Measurements from ENCODE around the gene SMCO2. TPM values are rescaled to one million over a fixed set of nuclear protein-coding genes. Genes with fewer than 3 reads are reported as not detected.
A peak's percentile ranks its signal among the peaks of the same experiment; 100 is the strongest.

Gene SMCO2
- total and polyA plus RNA-seq, 2 of the 4 experiments (the other 2 are of a cell fraction): 0.19 TPM; not detected in 1

- DNase-seq (no peak), ATAC-seq (ENCODE audit: low read depth) (no peak)
- H2BK120ac ChIP-seq (ENCODE audit: low read depth, low read length): no peak overlapping the region
- 0 out of 2 replicates have a peak overlapping the region, but pooled peaks have one; percentile 52 for H3K14ac ChIP-seq (replicated peaks; ENCODE audit: low read depth, low read length)
- H2BK20ac ChIP-seq (ENCODE audit: low read depth, low read length): no peak overlapping the region
- in situ Hi-C loops (cut with MboI; ENCODE audit: low sequenced_read_pairs): no loop called here
- intact Hi-C loops (cut with micrococcal nuclease): no loop called here
- CTCF ChIA-PET: interaction anchor here (1.0 kb wide), 1 partner anchor 79 kb away, joined by 4 read pairs; no protein-coding TSS in a partner anchor
- POLR2A ChIA-PET (ENCODE audit: unreplicated experiment): no interaction called here
- dilution Hi-C loops (cut with HindIII; ENCODE audit: low sequenced_read_pairs, unreplicated experiment): no loop called here
- H3K4ac ChIP-seq (ENCODE audit: low read depth, low read length): no peak overlapping the region
- no peaks in the 10 kb centered on the region for H3K79me1 ChIP-seq (ENCODE audit: low read depth in 1 of 2, low read length in 2 of 2)
- no TSS peak for BruUV-seq (replicated peaks)
- WGBS, 2 experiments (ENCODE audit: extremely low coverage in 2 of 2, insufficient read length in 1 of 2): 88% methylated on average over 4 of the region's 7 CpGs; no CpG with 5 or more reads in 1 of the 2 experiments
- H3K18ac ChIP-seq (ENCODE audit: low read depth, low read length): no peak overlapping the region
- no peak overlapping the region for H2AK9ac ChIP-seq (replicated peaks; ENCODE audit: low read depth, low read length, poor library complexity)
- no peak overlapping the region for H3K27ac ChIP-seq (ENCODE audit: insufficient read depth, low read length)
- no peak overlapping the region for H4K5ac ChIP-seq (ENCODE audit: low read depth, low read length)
- no peak overlapping the region for H4K91ac ChIP-seq (ENCODE audit: insufficient read depth, low read depth, low read length)
- no peak overlapping the region for H3K4me2 ChIP-seq (ENCODE audit: low read depth, low read length)
- no peaks in the 10 kb centered on the region for H3K9me3 ChIP-seq (ENCODE audit: control insufficient read depth, insufficient read depth, low read length)
- no peaks in the 10 kb centered on the region for H3K27me3 ChIP-seq (ENCODE audit: control insufficient read depth, insufficient read depth, low read length)
- no peak overlapping the region for H4K8ac ChIP-seq (ENCODE audit: low read depth in 2 of 2, low read length in 2 of 2)
- no peak overlapping the region for H3K9ac ChIP-seq (ENCODE audit: low read depth, low read length)
- H2BK5ac ChIP-seq (ENCODE audit: low read depth, low read length, poor library complexity, severe bottlenecking): no peak overlapping the region
- H3K23ac ChIP-seq (ENCODE audit: low read depth, low read length): no peak overlapping the region
- TF ChIP-seq RFX5 (IDR thresholded peaks at IDR 0.05; ENCODE audit: low read depth, low read length) (no peak), RCOR1 (IDR thresholded peaks at IDR 0.05; ENCODE audit: insufficient replicate concordance, low read length) (no peak), RAD21 (IDR thresholded peaks at IDR 0.05; ENCODE audit: low read length) (no peak), USF2 (IDR thresholded peaks at IDR 0.05; ENCODE audit: low read depth, low read length) (no peak), CEBPB (IDR thresholded peaks at IDR 0.05; ENCODE audit: low read depth, low read length) (no peak), POLR2A (IDR thresholded peaks at IDR 0.05; ENCODE audit: low read depth, low read length) (no peak), FOS (IDR thresholded peaks at IDR 0.05; ENCODE audit: low read depth, low read length) (no peak), NFE2L2 (IDR thresholded peaks at IDR 0.05; ENCODE audit: low read depth, low read length) (no peak)
- no peak overlapping the region for H3K56ac ChIP-seq (ENCODE audit: extremely low read depth, insufficient read depth, low read length)
- no peak overlapping the region for H2AFZ ChIP-seq (replicated peaks; ENCODE audit: low read length, poor library complexity)
- H3K4me3 ChIP-seq (ENCODE audit: insufficient read depth, low read depth, low read length): no peak overlapping the region
- 0 out of 2 replicates have a peak, but pooled peaks cover 2% of the 10 kb centered on the region for H3K9me1 ChIP-seq (ENCODE audit: insufficient read depth, low read length)
- H3K36me3 ChIP-seq (ENCODE audit: control insufficient read depth, insufficient read depth, low read length): no peaks in the 10 kb centered on the region
- H2AK5ac ChIP-seq (ENCODE audit: low read depth, low read length): no peak overlapping the region
- no peaks in the 10 kb centered on the region for H4K20me1 ChIP-seq (ENCODE audit: insufficient read depth, low read length)
- H3K4me1 ChIP-seq (ENCODE audit: control insufficient read depth, insufficient read depth, low read length): peaks cover 3% of the 10 kb centered on the region
- no peak overlapping the region for H2BK15ac ChIP-seq (ENCODE audit: low read depth, low read length)
Measured at GRCh38 chr12:27513155-27513824, 66.8 kb downstream of the SMCO2 start.
